ENCODE results near the gene HINT2.
A peak's percentile ranks its signal among the peaks of the same experiment; 100 is the strongest.

HINT2 gene

GRCh38 chr9:35847792-35848572 is 33.1 kb upstream of the HINT2 start:
- Histone ChIP-seq H2BK12ac (ENCODE audit: low read length in 2 of 2) (no peak overlapping the region), H2BK120ac (ENCODE audit: low read depth, low read length) (no peak overlapping the region), H2AFZ (ENCODE audit: low read depth, low read length) (no peak overlapping the region), H3K27ac (ENCODE audit: low read length, poor library complexity, severe bottlenecking) (peak overlapping the region; percentile 11), H3K18ac (ENCODE audit: low read depth in 1 of 2, low read length in 2 of 2) (peak overlapping the region in 1 of 2 experiments; percentile 14), H3K14ac (ENCODE audit: low read length in 2 of 2) (no peak overlapping the region), H3K36me3 (ENCODE audit: control insufficient read depth in 1 of 2, insufficient read depth in 2 of 2, low read depth in 1 of 2, low read length in 2 of 2) (peaks cover 19 to 21% of the 10 kb centered on the region in 2 experiments), H3K4me3 (ENCODE audit: insufficient read depth in 1 of 2, low read depth in 1 of 2, low read length in 2 of 2) (peak overlapping the region in 1 of 2 experiments; percentile 48), H3K9ac (ENCODE audit: low read length) (peak overlapping the region; percentile 68), H4K91ac (ENCODE audit: low read length) (no peak overlapping the region), H3K79me1 (replicated peaks; ENCODE audit: low read length, poor library complexity, severe bottlenecking) (no peaks in the 10 kb centered on the region), H3K4me1 (ENCODE audit: control insufficient read depth, insufficient read depth, low read depth, low read length) (peaks cover 4% of the 10 kb centered on the region), H2BK15ac (ENCODE audit: low read depth, poor library complexity, severe bottlenecking) (no peak overlapping the region), H3K4me2 (ENCODE audit: low read length, poor library complexity, severe bottlenecking) (no peak overlapping the region), H3K27me3 (ENCODE audit: control insufficient read depth in 1 of 2, insufficient read depth in 1 of 2, low read length in 2 of 2) (no peaks in the 10 kb centered on the region), H3K9me3 (ENCODE audit: control insufficient read depth, low read length) (no peaks in the 10 kb centered on the region), H2AK5ac (ENCODE audit: low read length, severe bottlenecking) (no peak overlapping the region), H2BK5ac (ENCODE audit: low read depth, low read length, poor library complexity, severe bottlenecking) (no peak overlapping the region), H3K4ac (ENCODE audit: low read depth in 1 of 2, low read length in 2 of 2) (peak overlapping the region in 1 of 2 experiments; percentile 50), H3K23ac (ENCODE audit: low read length in 2 of 2) (no peak overlapping the region), H4K8ac (ENCODE audit: low read length) (no peak overlapping the region)
- peak; percentile 74 for DNase-seq
- 57% methylated on average over 3 of the region's 4 CpGs for WGBS

DNA sequence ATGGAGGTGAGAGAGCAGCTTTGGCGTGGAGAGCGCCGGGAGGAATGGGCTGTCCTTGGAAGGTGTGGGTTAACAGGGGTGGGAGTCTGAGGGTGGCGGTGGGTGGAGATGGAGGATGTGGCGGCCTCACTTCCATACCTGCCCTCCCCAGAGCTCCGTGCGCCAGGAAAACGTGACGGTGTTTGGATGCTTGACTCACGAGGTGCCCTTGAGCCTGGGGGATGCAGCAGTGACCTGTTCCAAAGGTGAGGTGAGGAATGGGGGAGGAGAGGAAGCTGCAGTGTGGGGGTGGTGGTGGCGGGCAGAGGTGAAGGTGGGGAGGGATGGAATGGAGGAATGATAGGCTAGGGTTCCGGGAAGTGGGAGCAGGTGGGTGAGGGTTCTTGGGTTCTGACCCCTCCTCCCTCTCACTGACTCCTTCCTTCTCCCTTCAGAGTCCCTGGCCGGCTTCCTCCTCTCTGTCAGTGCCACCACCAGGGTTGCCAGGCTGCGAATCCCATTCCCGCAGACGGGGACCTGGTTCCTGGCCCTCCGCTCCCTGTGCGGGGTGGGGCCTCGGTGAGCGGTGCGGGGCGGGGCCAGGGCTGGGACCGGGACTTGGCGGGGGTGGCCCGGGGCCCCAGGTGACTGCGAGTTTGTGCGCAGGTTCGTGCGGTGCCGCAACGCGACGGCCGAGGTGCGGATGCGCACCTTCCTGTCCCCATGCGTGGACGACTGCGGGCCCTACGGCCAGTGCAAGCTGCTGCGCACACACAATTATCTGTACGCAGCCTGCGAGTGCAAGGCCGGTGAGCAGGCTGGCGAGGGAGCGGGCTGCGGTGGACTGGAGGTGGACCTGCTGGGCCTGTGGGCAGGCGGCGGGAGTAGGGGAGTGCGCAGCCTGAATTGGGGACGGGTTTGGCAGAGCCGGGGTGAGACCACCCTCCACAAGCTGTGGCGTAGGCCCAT is 31.3 kb upstream of the HINT2 start:
- H2BK120ac ChIP-seq (ENCODE audit: low read depth, low read length), result no peak overlapping the region
- 42% methylated on average over 50 of the region's 53 CpGs for WGBS
- H2BK15ac ChIP-seq (ENCODE audit: low read depth, poor library complexity, severe bottlenecking), result no peak overlapping the region
- H3K4me3 ChIP-seq (ENCODE audit: insufficient read depth in 1 of 2, low read depth in 1 of 2, low read length in 2 of 2), result no peak overlapping the region
- no peak overlapping the region for H2AFZ ChIP-seq (ENCODE audit: low read depth, low read length)
- peaks cover 21 to 27% of the 10 kb centered on the region in 2 experiments for H3K36me3 ChIP-seq (ENCODE audit: control insufficient read depth in 1 of 2, insufficient read depth in 2 of 2, low read depth in 1 of 2, low read length in 2 of 2)
- H3K79me1 ChIP-seq (replicated peaks; ENCODE audit: low read length, poor library complexity, severe bottlenecking), result peaks cover 2% of the 10 kb centered on the region
- H3K4me1 ChIP-seq (ENCODE audit: control insufficient read depth, insufficient read depth, low read depth, low read length), result peaks cover 4% of the 10 kb centered on the region
- DNase-seq, result no peak
- H4K8ac ChIP-seq (ENCODE audit: low read length), result no peak overlapping the region
- peak overlapping the region in 1 of 2 experiments; percentile 28 for H3K4ac ChIP-seq (ENCODE audit: low read depth in 1 of 2, low read length in 2 of 2)
- no peak overlapping the region for H2AK5ac ChIP-seq (ENCODE audit: low read length, severe bottlenecking)
- peak overlapping the region in 1 of 2 experiments; percentile 58 for H2BK12ac ChIP-seq (ENCODE audit: low read length in 2 of 2)
- no peak overlapping the region for H2BK5ac ChIP-seq (ENCODE audit: low read depth, low read length, poor library complexity, severe bottlenecking)
- H3K27me3 ChIP-seq (ENCODE audit: control insufficient read depth in 1 of 2, insufficient read depth in 1 of 2, low read length in 2 of 2), result no peaks in the 10 kb centered on the region
- no peaks in the 10 kb centered on the region for H3K9me3 ChIP-seq (ENCODE audit: control insufficient read depth, low read length)
- peak overlapping the region in 1 of 2 experiments; percentile 68 for H3K14ac ChIP-seq (ENCODE audit: low read length in 2 of 2)
- H3K9ac ChIP-seq (ENCODE audit: low read length), result peak overlapping the region; percentile 7
- no peak overlapping the region for H3K4me2 ChIP-seq (ENCODE audit: low read length, poor library complexity, severe bottlenecking)
- H3K18ac ChIP-seq (ENCODE audit: low read depth in 1 of 2, low read length in 2 of 2), result peak overlapping the region in 1 of 2 experiments; percentile 37
- H3K27ac ChIP-seq (ENCODE audit: low read length, poor library complexity, severe bottlenecking), result no peak overlapping the region
- peak overlapping the region in 1 of 2 experiments; percentile 75 for H3K23ac ChIP-seq (ENCODE audit: low read length in 2 of 2)
- peak overlapping the region; percentile 79 for H4K91ac ChIP-seq (ENCODE audit: low read length)

DNA sequence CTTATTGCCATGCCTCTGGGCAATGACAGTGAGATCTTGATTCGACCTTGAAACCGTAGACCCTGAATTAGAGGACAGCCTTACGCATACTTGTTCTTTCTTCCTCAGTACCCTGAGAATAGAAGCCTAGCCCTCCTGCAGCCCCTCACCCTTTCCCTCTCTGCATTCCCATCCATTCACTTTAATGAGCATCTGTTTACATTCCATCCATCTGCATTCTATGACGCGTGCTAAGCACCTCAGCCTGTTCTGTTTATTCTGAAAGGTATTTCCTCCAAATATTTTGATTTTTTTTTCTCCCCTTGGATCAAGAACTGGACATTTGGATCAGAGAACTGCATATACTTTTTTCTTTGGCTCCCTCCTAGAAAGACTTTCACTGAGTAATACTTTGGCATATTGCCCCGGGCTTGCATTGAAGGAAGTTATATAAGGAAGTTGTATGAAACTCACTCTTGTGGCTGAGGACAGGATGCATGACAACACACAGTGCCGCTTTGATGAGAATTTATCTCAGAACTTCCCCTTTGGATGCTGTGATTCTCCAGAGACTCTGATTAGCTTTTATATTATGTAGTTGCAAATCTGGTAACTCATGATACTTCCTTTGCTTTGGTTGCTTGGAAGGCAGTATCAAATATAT is 29.9 kb upstream of the HINT2 start:
- H3K4me3 ChIP-seq (ENCODE audit: insufficient read depth in 1 of 2, low read depth in 1 of 2, low read length in 2 of 2), result peak overlapping the region in 1 of 2 experiments; percentile 31
- no peak overlapping the region for H3K4me2 ChIP-seq (ENCODE audit: low read length, poor library complexity, severe bottlenecking)
- no peak overlapping the region for H3K23ac ChIP-seq (ENCODE audit: low read length in 2 of 2)
- H2AK5ac ChIP-seq (ENCODE audit: low read length, severe bottlenecking), result no peak overlapping the region
- H3K27ac ChIP-seq (ENCODE audit: low read length, poor library complexity, severe bottlenecking), result no peak overlapping the region
- no peak overlapping the region for H3K4ac ChIP-seq (ENCODE audit: low read depth in 1 of 2, low read length in 2 of 2)
- H2BK5ac ChIP-seq (ENCODE audit: low read depth, low read length, poor library complexity, severe bottlenecking), result no peak overlapping the region
- WGBS, result 49% methylated on average over 7 of the region's 7 CpGs
- no peak overlapping the region for H2AFZ ChIP-seq (ENCODE audit: low read depth, low read length)
- peak overlapping the region; percentile 65 for H3K9ac ChIP-seq (ENCODE audit: low read length)
- H3K14ac ChIP-seq (ENCODE audit: low read length in 2 of 2), result no peak overlapping the region
- H3K79me1 ChIP-seq (replicated peaks; ENCODE audit: low read length, poor library complexity, severe bottlenecking), result peaks cover 2% of the 10 kb centered on the region
- no peak overlapping the region for H4K8ac ChIP-seq (ENCODE audit: low read length)
- H3K27me3 ChIP-seq (ENCODE audit: control insufficient read depth in 1 of 2, insufficient read depth in 1 of 2, low read length in 2 of 2), result no peaks in the 10 kb centered on the region
- peak; percentile 84 for DNase-seq
- no peak overlapping the region for H2BK120ac ChIP-seq (ENCODE audit: low read depth, low read length)
- H2BK12ac ChIP-seq (ENCODE audit: low read length in 2 of 2), result no peak overlapping the region
- peaks cover 4% of the 10 kb centered on the region for H3K4me1 ChIP-seq (ENCODE audit: control insufficient read depth, insufficient read depth, low read depth, low read length)
- H3K18ac ChIP-seq (ENCODE audit: low read depth in 1 of 2, low read length in 2 of 2), result no peak overlapping the region
- H3K9me3 ChIP-seq (ENCODE audit: control insufficient read depth, low read length), result no peaks in the 10 kb centered on the region
- no peak overlapping the region for H2BK15ac ChIP-seq (ENCODE audit: low read depth, poor library complexity, severe bottlenecking)
- H3K36me3 ChIP-seq (ENCODE audit: control insufficient read depth in 1 of 2, insufficient read depth in 2 of 2, low read depth in 1 of 2, low read length in 2 of 2), result peaks cover 21 to 28% of the 10 kb centered on the region in 2 experiments
- H4K91ac ChIP-seq (ENCODE audit: low read length), result no peak overlapping the region

All from mesenchymal stem cell (in vitro differentiated cells and primary cell).